Naive thymus-derived CD4-positive, alpha-beta T cell (primary cell): ENCODE results near the gene TSEN54. TPM values are rescaled to one million over a fixed set of nuclear protein-coding genes. Genes with fewer than 3 reads are reported as not detected.
"Not testable (repeated sequence)": the region's sequence is repeated elsewhere in the genome, so short reads cannot be mapped to it uniquely, and the experiment has no call there.

Experiments
- ATAC-seq: fragments of 150-1000 bp; cut with Tn5 transposase; 2 replicates; pipeline ENCODE4 v1.10.0; 2021; ENCODE audit warnings: mild to moderate bottlenecking, moderate library complexity
- CTCF ChIA-PET: fragments of 350-600 bp; sonication (Branson Sonifier 250); formaldehyde crosslinking; loops from one replicate; lab custom pipeline; 2021; ENCODE audit warnings: antibody characterized with exemption; lab: Charles Lee
- POLR2A ChIA-PET: fragments of 350-600 bp; sonication (Branson Sonifier 250); formaldehyde crosslinking; loops from one replicate; lab custom pipeline; 2021; ENCODE audit warnings: antibody characterized with exemption, inconsistent platforms; lab: Charles Lee
- DNase-seq, 9 donors: peaks; one replicate each; pipeline versions ENCODE4 v3.0.0 to v3.0.0-alpha.2; 2020 to 2022; ENCODE audit warnings: mixed read lengths in 1 of 9
- H3K27ac ChIP-seq: one replicate; pipeline ENCODE4 v1.7.0; 2013; ENCODE audit warnings: mild to moderate bottlenecking, low read depth, low read length, moderate library complexity
- H3K27me3 ChIP-seq, 2 donors: one replicate each; pipeline ENCODE4 v1.7.0; 2013; ENCODE audit warnings: low read length in 2 of 2, mild to moderate bottlenecking in 2 of 2, moderate library complexity in 2 of 2; ENCODE audit not compliant: control insufficient read depth in 2 of 2, insufficient read depth in 2 of 2
- H3K36me3 ChIP-seq, 3 experiments: 1 replicate in 2 of 3; 2 replicates in 1 of 3; pipeline ENCODE4 v1.7.0; 2013; ENCODE audit warnings: low read length in 3 of 3, mild to moderate bottlenecking in 3 of 3, moderate library complexity in 1 of 3; ENCODE audit not compliant: insufficient read depth in 3 of 3, control insufficient read depth in 2 of 3
- H3K4me1 ChIP-seq, 2 donors: one replicate each; pipeline ENCODE4 v1.7.0; 2013; ENCODE audit warnings: low read length in 2 of 2, mild to moderate bottlenecking in 2 of 2, moderate library complexity in 1 of 2; ENCODE audit not compliant: control insufficient read depth in 2 of 2, insufficient read depth in 2 of 2
- H3K4me3 ChIP-seq: 2 replicates; pipeline ENCODE4 v1.7.0; 2013; ENCODE audit warnings: mild to moderate bottlenecking, low read length
- H3K9me3 ChIP-seq, 3 experiments: 1 replicate in 2 of 3; 2 replicates in 1 of 3; pipeline ENCODE4 v1.7.0; 2013; ENCODE audit warnings: low read length in 3 of 3; ENCODE audit not compliant: control insufficient read depth in 2 of 3
- H3K27ac Mint-ChIP-seq, 9 donors: one replicate each; pipeline ENCODE4 v1.8.0; 2020 to 2022; ENCODE audit warnings: mixed read lengths in 9 of 9, mild to moderate bottlenecking in 8 of 9, moderate library complexity in 5 of 9, inconsistent platforms in 2 of 9
- H3K27me3 Mint-ChIP-seq, 5 donors: one replicate each; pipeline ENCODE4 v1.8.0; 2021 to 2022; ENCODE audit warnings: mixed read lengths in 5 of 5, mild to moderate bottlenecking in 1 of 5
- H3K36me3 Mint-ChIP-seq, 5 donors: one replicate each; pipeline ENCODE4 v1.8.0; 2020 to 2022; ENCODE audit warnings: mixed read lengths in 5 of 5, mild to moderate bottlenecking in 3 of 5, inconsistent platforms in 1 of 5
- H3K4me1 Mint-ChIP-seq, 7 donors: one replicate each; pipeline ENCODE4 v1.8.0; 2020 to 2022; ENCODE audit warnings: mixed read lengths in 7 of 7, mild to moderate bottlenecking in 3 of 7, inconsistent platforms in 1 of 7
- H3K4me3 Mint-ChIP-seq, 10 donors: one replicate each; pipeline ENCODE4 v1.8.0; 2020 to 2022; ENCODE audit warnings: mild to moderate bottlenecking in 10 of 10, mixed read lengths in 10 of 10, moderate library complexity in 6 of 10, inconsistent platforms in 2 of 10
- H3K9me3 Mint-ChIP-seq, 11 donors: one replicate each; pipeline ENCODE4 v1.8.0; 2020 to 2022; ENCODE audit warnings: mixed read lengths in 11 of 11, mild to moderate bottlenecking in 4 of 11, inconsistent platforms in 1 of 11, moderate library complexity in 1 of 11
- intact Hi-C, 2 donors: fragments of 100-400 bp; cut with micrococcal nuclease; formaldehyde crosslinking; loops; one replicate each; pipeline ENCODE4 v1.15.1; 2023
- polyA plus RNA-seq, 2 donors: library from polyadenylated mRNA; unstranded; fragments of 300-500 nt; fragmentation: Illumina TruSeq; gene quantifications; one replicate each; pipeline ENCODE4 v1.2.3, GENCODE V29; 2021
- total RNA-seq, 6 experiments: library from RNA in 5 of 6; stranded (reverse) in 5 of 6; gene quantifications; 1 replicate in 5 of 6; 2 replicates in 1 of 6; pipeline ENCODE4 v1.2.3 and lab custom pipeline; 2021 to 2026

The TSEN54 gene
- total and polyA plus RNA-seq, 7 experiments from 2014 or later = 36.2 to 85.0 (median 56.7) TPM

GRCh38 chr17:75474736-75475135 is 41.6 kb upstream of the TSEN54 start:
- Histone ChIP-seq H3K27me3 (no peaks in the 10 kb centered on the region), H3K4me1 (no peaks in the 10 kb centered on the region), H3K9me3 (no peaks in the 10 kb centered on the region), H3K4me3 (no peak overlapping the region), H3K36me3 (peaks cover 0 to 56% (median 8%) of the 10 kb centered on the region in 3 experiments), H3K27ac (no peak overlapping the region)
- ATAC-seq (no peak), DNase-seq (no peak)
- intact Hi-C loops = no loop called here
- Mint-ChIP-seq H3K27ac (no peak overlapping the region), H3K27me3 (no peaks in the 10 kb centered on the region), H3K4me3 (no peak overlapping the region), H3K9me3 (no peaks in the 10 kb centered on the region), H3K4me1 (peaks cover 0 to 5% (median 2%) of the 10 kb centered on the region in 7 donors), H3K36me3 (peaks cover 9 to 24% (median 10%) of the 10 kb centered on the region in 5 donors)
- ChIA-PET CTCF (no interaction called here), POLR2A (interaction anchor here (0.8 kb wide), 1 partner anchor 13 kb away, joined by 3 read pairs; no protein-coding TSS in a partner anchor)

- H3K9me3 ChIP-seq = no peaks in the 10 kb centered on the region
- H3K36me3 ChIP-seq = peaks cover 0 to 56% (median 8%) of the 10 kb centered on the region in 3 experiments
- Mint-ChIP-seq H3K27ac (peak overlapping the region in 1 of 9 donors; percentile 62), H3K9me3 (no peaks in the 10 kb centered on the region), H3K4me1 (peaks cover 0 to 5% (median 4%) of the 10 kb centered on the region in 7 donors), H3K36me3 (peaks cover 9 to 24% (median 10%) of the 10 kb centered on the region in 5 donors), H3K4me3 (no peak overlapping the region), H3K27me3 (no peaks in the 10 kb centered on the region)
- H3K4me3 ChIP-seq = no peak overlapping the region
- no peak for DNase-seq
- no peak for ATAC-seq
- intact Hi-C loops = no loop called here
- no peak overlapping the region for H3K27ac ChIP-seq
- H3K27me3 ChIP-seq = no peaks in the 10 kb centered on the region
- ChIA-PET CTCF (interaction anchor here (0.7 to 0.9 kb wide), 2 partner anchors 96 to 440 kb away, joined by 3 read pairs; no protein-coding TSS in a partner anchor), POLR2A (interaction anchor here (0.8 kb wide), 1 partner anchor 12 kb away, joined by 3 read pairs; no protein-coding TSS in a partner anchor)
- H3K4me1 ChIP-seq = no peaks in the 10 kb centered on the region
These were observed 41.0 kb upstream of the TSEN54 start for GRCh38 chr17:75475144-75475835.

GRCh38 chr17:75475851-75476250 is 40.5 kb upstream of the TSEN54 start:
- Mint-ChIP-seq H3K36me3 (peaks cover 9 to 24% (median 10%) of the 10 kb centered on the region in 5 donors), H3K4me3 (no peak overlapping the region), H3K4me1 (peaks cover 0 to 9% (median 4%) of the 10 kb centered on the region in 7 donors), H3K9me3 (no peaks in the 10 kb centered on the region), H3K27me3 (no peaks in the 10 kb centered on the region), H3K27ac (peak overlapping the region in 1 of 9 donors; percentile 62)
- H3K4me3 ChIP-seq = no peak overlapping the region
- no peaks in the 10 kb centered on the region for H3K9me3 ChIP-seq
- H3K27me3 ChIP-seq = no peaks in the 10 kb centered on the region
- H3K36me3 ChIP-seq = peaks cover 0 to 56% (median 8%) of the 10 kb centered on the region in 3 experiments
- ChIA-PET POLR2A (no interaction called here), CTCF (interaction anchor here (0.7 to 0.9 kb wide), 3 partner anchors 64 to 440 kb away, joined by 3 read pairs; no protein-coding TSS in a partner anchor)
- DNase-seq (no peak), ATAC-seq (no peak)
- intact Hi-C loops = no loop called here
- H3K27ac ChIP-seq = no peak overlapping the region
- no peaks in the 10 kb centered on the region for H3K4me1 ChIP-seq

GRCh38 chr17:75476271-75476671 is 40.1 kb upstream of the TSEN54 start:
- ChIA-PET CTCF (interaction anchor here (0.7 to 0.9 kb wide), 4 partner anchors 64 to 441 kb away, joined by 3 read pairs; partner anchors contain the start of gene SMIM5), POLR2A (no interaction called here)
- intact Hi-C loops = no loop called here
- Histone ChIP-seq H3K4me1 (no peaks in the 10 kb centered on the region), H3K27me3 (no peaks in the 10 kb centered on the region), H3K27ac (no peak overlapping the region), H3K9me3 (no peaks in the 10 kb centered on the region), H3K4me3 (no peak overlapping the region), H3K36me3 (peaks cover 0 to 56% (median 8%) of the 10 kb centered on the region in 3 experiments)
- ATAC-seq (no peak), DNase-seq (no peak)
- Mint-ChIP-seq H3K4me1 (peaks cover 0 to 12% (median 5%) of the 10 kb centered on the region in 7 donors), H3K9me3 (no peaks in the 10 kb centered on the region), H3K27ac (peak overlapping the region in 4 of 9 donors; percentile 38 to 86 (median 60)), H3K36me3 (peaks cover 9 to 24% (median 10%) of the 10 kb centered on the region in 5 donors), H3K4me3 (no peak overlapping the region), H3K27me3 (no peaks in the 10 kb centered on the region)

GRCh38 chr17:75476752-75477489 is 39.4 kb upstream of the TSEN54 start:
- no peaks in the 10 kb centered on the region for H3K9me3 Mint-ChIP-seq
- Histone ChIP-seq H3K9me3 (no peaks in the 10 kb centered on the region), H3K4me1 (no peaks in the 10 kb centered on the region), H3K4me3 (no peak overlapping the region), H3K36me3 (peaks cover 0 to 52% (median 8%) of the 10 kb centered on the region in 3 experiments), H3K27me3 (no peaks in the 10 kb centered on the region), H3K27ac (no peak overlapping the region)
- H3K36me3 Mint-ChIP-seq = peaks cover 7 to 21% (median 9%) of the 10 kb centered on the region in 5 donors
- H3K27me3 Mint-ChIP-seq = no peaks in the 10 kb centered on the region
- CTCF ChIA-PET = interaction anchor here (0.6 to 0.7 kb wide), 3 partner anchors 65 to 179 kb away, joined by 3 read pairs; partner anchors contain the start of gene SMIM5
- POLR2A ChIA-PET = no interaction called here
- no peak for ATAC-seq
- H3K4me1 Mint-ChIP-seq = peaks cover 0 to 12% (median 5%) of the 10 kb centered on the region in 7 donors
- intact Hi-C loops = no loop called here
- no peak overlapping the region for H3K4me3 Mint-ChIP-seq
- H3K27ac Mint-ChIP-seq = peak overlapping the region in 3 of 9 donors; percentile 38 to 86 (median 71)
- DNase-seq = no peak

GRCh38 chr17:75477490-75477862 is 38.9 kb upstream of the TSEN54 start:
- H3K27me3 ChIP-seq, POLR2A ChIA-PET, H3K4me3 Mint-ChIP-seq, H3K27ac ChIP-seq, intact Hi-C loops, H3K9me3 ChIP-seq, H3K4me1 ChIP-seq, ATAC-seq, H3K27ac Mint-ChIP-seq, H3K27me3 Mint-ChIP-seq, DNase-seq, H3K4me3 ChIP-seq, H3K9me3 Mint-ChIP-seq: not testable (repeated sequence)
- peaks cover 0 to 47% (median 8%) of the 10 kb centered on the region in 3 experiments for H3K36me3 ChIP-seq
- CTCF ChIA-PET = interaction anchor here (0.6 kb wide), 1 partner anchor 179 kb away, joined by 3 read pairs; no protein-coding TSS in a partner anchor
- Mint-ChIP-seq H3K4me1 (peaks cover 0 to 12% (median 5%) of the 10 kb centered on the region in 7 donors), H3K36me3 (peaks cover 4 to 16% (median 9%) of the 10 kb centered on the region in 5 donors)
